Heart left ventricle (tissue), 13 donors: ENCODE measurements around the gene EHD4.

Experiments
- CTCF ChIP-seq, 12 donors: fragments of 200-600 bp; sonication (generic) in 4 of 12; IDR thresholded peaks; one replicate each; pipeline versions ENCODE4 v1.5.0 to v1.8.0; 2018 to 2022; ENCODE audit warnings: antibody characterized with exemption in 12 of 12, mild to moderate bottlenecking in 5 of 12
- POLR2A ChIP-seq, 2 donors: fragments of 450-650 bp; IDR thresholded peaks; one replicate each; pipeline ENCODE4 v1.6.1; 2017; ENCODE audit warnings: antibody characterized with exemption in 2 of 2, mild to moderate bottlenecking in 2 of 2, moderate library complexity in 2 of 2
- donor health status: ischemic (EF 13 %, LVEDD 7.1; RV severe dilation, severe dysfunction).
- donor health status: DM: no; HTN: yes; CAD: no.
- donor health status: DM: no; HTN: no; CAD: no.
- donor health status: ischemic (EF 25% LVEDD 6.9; RV normal size, moderate dysfunction).
- donor health status: ischemic (EF 25% LVEDD 5.7; RV mildly dilated, moderate dysfunction).
- donor health status: ischemic (EF 35%, LVEDD 5.7; RV mildly dilated, moderate dysfunction).
- donor health status: nonischemic (EF 11% LVEDD 7.7; RV severe dilation, severe dysfunction).
- donor health status: DM: yes; HTN: yes; CAD: no.
- donor health status: PGD.
- donor health status: ischemic (EF 29% LVEDD 5.4; RV normal size, mild dysfunction).
- donor health status: nonischemic (EF 23%, LVEDD 6.1; RV moderate dilation, normal function).

DNA sequence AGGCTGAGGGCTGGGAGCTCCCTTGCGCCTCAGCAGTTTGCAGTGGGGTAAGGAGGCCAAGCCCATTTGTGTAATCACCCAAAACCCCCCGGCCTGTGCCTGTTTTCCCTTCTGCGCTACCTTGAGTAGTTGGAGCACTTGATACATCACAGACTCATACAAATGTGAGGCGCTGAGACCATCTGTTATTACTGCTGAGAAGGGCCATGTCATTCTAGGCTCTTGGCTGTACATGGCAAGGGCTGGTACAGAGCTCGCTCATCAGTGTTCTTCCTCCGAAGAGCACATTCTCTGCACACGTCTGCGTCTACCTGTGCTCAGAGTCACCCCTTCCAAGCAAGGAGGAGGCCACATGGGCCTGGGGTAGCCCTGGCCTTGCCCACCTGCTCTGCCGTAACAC, 124.4 kb downstream of the EHD4 start:
- TF ChIP-seq POLR2A (IDR thresholded peaks at IDR 0.05) (no peak), CTCF (IDR thresholded peaks at IDR 0.05) (no peak)
